SHP77 (cell line): ENCODE results near the gene NAE1.
A peak's percentile ranks its signal among the peaks of the same experiment; 100 is the strongest.

Experiments
- DNase-seq, 2 experiments: peaks; one replicate each; lab custom pipeline; 2025; lab: John Stamatoyannopoulos, UW

Gene NAE1

DNA sequence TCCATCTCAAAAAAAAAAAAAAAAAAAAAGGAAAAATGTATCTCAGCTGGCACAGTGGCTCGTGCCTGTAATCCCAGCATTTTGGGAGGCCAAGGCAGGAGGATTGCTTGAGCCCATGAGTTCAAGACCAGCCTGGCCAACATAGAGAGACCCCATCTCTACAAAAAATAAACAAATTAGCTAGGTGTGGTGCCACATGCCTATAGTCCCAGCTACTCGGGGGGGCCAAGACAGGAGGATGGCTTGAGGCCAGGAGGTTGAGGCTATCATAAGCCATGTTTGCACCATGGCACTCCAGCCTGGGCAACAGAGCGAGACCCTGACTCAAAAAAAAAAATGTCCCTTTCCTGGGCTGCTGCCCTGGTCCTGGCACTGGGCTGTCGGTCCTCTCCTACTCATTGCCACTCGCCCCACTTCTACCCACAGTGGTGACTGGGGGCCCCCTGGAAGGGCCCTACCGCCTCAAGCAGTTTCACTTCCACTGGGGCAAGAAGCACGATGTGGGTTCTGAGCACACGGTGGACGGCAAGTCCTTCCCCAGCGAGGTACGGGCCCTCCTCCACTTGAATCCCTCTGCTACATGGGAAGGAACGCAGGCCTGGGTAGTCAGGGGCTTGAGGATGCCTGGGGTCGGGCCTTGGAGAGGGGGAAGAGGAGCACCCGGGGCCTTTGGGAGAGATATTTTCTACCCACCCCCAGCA lies 19.5 kb upstream of the NAE1 start:
- DNase-seq, result no peak

DNA sequence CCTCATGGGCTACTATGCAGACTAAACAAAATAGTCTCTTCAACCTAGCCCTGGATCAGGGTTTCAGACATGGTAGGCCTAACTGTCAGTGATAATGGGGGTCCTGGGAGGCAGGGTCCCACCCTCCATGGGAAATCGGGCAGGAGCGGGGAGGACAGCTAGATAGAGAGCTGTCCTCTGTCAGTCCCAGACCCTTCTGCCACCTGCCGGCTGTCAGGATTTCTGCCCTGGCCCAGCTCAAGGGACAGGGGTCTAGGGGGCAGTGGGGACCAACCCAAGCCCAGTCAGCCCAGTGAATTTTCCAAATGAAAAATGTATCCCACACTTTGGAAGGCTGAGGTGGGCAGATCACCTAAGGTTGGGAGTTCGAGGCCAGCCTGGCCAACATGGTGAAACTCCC lies 18.8 kb upstream of the NAE1 start:
- DNase-seq, result no peak

DNA sequence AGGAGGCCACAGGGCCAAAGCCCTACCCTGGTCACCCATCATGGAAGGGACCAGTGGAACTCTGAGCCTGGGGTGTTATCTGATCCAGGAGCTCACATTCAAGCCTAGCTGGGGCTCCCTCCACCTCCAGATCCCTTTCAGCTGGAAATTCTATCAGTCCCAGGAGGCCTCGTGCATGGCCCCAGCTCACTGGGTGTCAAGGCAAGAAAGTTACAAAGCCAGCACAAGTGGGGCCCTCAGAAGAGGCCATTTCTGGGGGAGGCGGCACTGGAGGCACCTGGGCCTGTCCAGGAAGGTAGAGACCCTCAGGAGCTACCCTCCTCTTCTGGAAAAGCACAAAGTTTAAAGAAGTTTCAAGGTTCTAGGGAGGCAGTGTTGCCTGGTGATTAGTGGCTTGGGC lies 18.2 kb upstream of the NAE1 start:
- DNase-seq, result no peak

DNA sequence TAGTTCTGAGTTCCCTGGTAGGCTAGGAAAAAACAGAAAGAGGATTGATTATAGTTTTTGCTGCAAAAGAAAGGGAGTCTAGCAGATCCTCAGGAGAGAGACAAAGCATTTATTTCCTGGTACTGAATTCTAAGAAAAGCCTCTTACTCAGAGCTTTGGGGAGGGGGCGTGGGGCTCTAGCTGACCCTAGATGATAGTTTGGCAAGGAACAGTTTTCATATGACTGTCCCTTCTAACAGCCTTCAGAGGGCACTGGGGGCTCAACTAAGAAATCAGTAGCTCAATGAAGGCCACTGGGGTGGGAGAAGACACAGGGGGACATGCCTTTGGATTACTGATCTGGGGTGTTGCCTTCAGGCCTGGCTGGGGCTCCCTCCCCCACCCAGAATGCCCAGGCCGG lies 17.4 kb upstream of the NAE1 start:
- no peak for DNase-seq

DNA sequence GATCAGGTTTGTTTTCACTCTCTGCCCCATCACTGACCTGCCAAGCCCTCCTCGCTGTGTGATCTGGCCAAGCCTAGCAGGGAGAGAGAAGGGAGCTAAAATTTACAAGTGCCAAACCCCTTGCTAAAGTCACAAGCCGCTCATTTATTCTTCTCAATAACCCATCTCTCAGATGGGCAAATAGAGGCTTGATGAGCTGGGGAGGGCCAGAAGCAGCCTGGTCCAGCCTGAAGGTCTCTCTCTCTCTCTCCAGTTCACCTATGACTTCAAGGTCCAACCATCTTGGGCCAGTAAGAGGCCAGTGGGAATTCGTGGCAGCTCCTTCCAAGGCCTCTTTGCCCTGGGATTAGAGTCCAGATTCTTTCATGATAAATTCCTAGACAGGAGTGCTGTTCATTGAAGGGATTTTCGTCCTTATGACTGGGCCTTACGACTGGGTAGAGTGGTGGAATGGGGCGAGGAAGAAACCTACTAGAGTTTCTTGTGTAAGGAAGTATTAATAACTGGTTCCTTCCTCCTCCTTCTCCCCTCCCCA lies 16.8 kb upstream of the NAE1 start:
- DNase-seq, result no peak

DNA sequence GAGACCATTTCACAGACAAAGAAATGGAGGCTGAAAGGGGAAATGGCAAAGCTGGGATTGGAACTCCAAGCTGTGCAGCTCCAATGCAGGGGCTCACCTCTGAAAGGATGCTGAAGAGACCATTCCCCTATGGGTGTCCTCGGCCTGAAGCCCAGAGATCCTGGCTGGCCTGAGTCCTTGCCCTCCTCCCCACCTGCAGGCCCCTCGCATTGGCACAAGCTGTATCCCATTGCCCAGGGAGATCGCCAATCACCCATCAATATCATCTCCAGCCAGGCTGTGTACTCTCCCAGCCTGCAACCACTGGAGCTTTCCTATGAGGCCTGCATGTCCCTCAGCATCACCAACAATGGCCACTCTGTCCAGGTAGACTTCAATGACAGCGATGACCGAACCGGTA lies 16.1 kb upstream of the NAE1 start:
- DNase-seq, result no peak

GRCh38 chr16:66846266-66846665 lies 15.5 kb upstream of the NAE1 start:
- no peak for DNase-seq

GRCh38 chr16:66845791-66846221 lies 15.0 kb upstream of the NAE1 start:
- no peak for DNase-seq

GRCh38 chr16:66845080-66845410 lies 14.3 kb upstream of the NAE1 start:
- no peak for DNase-seq

DNA sequence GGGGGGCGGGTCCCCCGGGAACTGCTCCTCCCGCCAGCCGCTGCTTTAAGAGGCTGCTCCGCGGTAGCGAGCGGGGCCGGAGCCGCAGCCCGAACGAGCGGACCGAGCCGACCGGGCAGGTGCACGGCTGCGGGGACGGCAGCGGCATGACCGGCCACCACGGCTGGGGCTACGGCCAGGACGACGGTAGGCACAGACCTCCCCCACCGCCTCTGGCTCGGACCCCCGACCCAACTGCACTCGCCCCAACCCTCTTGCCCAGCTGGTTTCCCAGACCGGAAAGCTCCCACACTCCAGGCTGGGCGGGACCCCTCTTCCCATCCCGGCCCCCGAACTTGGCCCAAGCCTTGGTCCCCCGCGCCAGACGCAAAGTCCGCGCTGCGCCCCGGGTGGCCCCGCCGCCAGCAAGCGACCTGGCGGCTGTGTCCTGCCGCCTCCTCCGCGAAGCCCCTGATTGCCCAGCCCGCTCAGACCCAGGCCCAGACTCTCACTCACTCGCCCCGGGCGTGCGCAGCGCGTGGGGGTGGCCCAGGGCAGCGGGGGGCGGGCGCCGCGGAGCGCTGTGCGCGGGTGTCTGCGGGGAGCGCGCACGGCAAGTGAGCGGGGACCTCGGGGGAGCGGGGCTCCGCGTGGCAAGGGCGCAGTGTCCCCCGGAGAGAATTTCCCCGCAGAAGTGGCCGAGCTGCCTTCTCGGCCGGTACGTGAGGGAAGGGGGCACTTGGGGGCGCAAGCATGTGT lies 13.7 kb upstream of the NAE1 start, which contains the start of gene CA7:
TSS of gene CA7 (plus strand) at position 73 of the 738 bp plus-strand sequence. CDS start at position 147, 74 bp downstream.
- no peak for DNase-seq

- no peak for DNase-seq
These were observed 13.2 kb upstream of the NAE1 start for GRCh38 chr16:66844009-66844341.

- DNase-seq, result no peak
These were observed 12.4 kb upstream of the NAE1 start for GRCh38 chr16:66843191-66843590.

- DNase-seq, result peak in 1 of 2 experiments; percentile 6
These were observed 12.0 kb upstream of the NAE1 start for GRCh38 chr16:66842765-66843164.

GRCh38 chr16:66841366-66841765 lies 10.6 kb upstream of the NAE1 start:
- DNase-seq, result no peak

DNA sequence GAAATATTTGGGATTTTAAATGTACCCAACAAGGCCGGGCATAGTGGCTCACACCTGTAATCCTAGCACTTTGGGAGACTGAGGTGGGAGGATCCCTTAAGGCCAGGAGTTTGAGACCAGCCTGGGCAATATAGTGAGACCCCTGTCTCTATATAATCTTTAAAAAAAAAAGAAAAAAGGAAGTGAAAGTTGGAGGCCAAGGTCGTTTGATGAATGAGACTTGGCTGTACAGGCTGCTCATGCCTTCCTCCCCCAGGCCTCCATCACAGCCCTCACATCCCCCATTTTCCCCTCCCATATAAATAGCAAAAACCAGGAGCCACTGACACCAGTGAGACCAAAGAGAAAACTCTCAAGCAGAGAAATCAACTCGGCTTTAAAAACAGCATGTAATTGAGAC lies 10.1 kb upstream of the NAE1 start:
- no peak for DNase-seq

DNA sequence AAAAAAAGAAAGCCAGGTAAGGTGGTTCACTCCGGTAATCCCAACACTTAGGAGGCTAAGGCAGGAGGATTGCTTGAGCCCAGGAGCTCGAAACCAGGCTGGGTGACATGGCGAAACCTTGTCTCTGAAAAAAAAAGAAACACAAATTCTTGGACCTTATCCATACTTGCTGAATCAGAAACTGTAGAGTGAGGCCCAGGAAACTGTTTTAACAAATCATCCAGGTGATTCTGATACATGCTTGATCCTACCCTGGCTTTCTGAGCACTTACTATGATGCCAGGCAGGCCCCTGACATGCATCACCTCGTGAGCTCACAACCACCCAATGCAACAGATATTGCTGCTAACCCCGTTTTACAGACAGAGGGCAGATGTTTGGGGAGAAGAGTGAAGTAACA lies 4.0 kb upstream of the NAE1 start:
- no peak for DNase-seq

DNA sequence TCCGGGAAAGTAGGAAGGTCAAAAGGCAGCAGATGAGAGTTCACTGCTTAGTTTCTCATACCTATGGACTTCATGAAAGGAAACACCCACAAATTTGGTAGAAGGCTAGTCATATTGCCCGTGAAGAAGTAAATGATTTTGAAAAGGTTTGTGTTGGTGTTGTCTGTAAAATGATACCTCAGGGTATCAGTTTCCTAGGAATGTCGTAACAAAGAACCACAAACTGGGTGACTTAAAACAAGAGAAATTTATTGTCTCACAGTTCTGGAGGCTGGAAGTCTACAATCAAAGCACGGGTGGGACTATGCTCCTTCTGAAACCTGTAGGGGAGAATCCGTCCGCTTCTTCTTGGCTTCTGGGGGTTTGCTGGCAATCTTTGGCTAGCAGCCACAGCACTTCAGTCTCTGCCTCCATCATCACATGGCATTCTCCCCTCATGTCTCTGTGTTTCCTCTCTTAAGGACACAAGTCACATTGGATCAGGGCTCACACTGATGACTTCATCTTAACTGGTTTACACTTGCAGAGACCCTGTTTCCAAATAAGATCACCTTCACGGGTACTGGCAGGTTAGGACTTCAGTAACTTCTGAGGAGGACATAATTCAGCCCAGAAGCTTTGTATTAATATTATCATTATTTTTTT lies 2.0 kb upstream of the NAE1 start:
- DNase-seq, result no peak

GRCh38 chr16:66832190-66832589 lies 1.4 kb upstream of the NAE1 start:
- no peak for DNase-seq

DNA sequence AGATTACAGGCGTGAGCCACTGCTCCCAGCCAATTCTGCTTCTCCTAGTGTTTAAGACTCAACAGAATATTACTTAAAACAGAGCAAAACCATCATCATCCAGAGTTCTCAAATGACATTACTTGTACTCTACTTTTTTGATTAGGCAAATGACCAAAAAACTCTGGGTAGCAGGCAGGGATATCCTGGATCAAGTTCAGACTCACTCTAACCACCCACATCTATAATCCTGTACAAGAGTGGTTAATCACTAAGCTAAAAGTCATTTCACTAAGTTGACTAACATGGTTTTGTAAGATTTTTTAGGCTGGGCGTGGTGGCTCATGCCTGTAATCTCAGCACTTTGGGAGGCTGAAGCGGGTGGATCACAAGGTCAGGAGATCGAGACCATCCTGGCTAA lies 6.8 kb downstream of the NAE1 start:
- DNase-seq, result no peak

DNA sequence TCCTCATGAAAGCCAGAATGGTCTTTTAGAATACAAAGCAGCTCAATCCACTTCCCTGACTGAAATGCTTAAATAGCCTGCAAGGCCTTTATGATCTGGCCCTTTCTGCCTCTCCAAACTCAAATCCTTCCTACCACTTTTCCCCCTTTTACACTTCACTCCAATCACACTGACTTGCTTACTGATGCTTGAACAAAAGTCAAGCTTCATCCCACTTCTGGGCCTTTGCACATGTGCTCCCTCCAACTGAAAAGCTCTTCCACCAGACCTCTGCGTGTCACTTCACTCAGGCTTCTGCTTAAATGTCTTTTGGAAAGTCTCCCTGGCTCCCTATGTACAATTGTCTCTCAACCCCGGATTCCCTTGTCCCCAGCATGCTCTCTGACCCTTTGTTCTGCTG lies 16.0 kb downstream of the NAE1 start:
- no peak for DNase-seq

GRCh38 chr16:66811043-66811442 lies 19.7 kb downstream of the NAE1 start:
- no peak for DNase-seq

- DNase-seq, result no peak
These were observed 20.4 kb downstream of the NAE1 start for GRCh38 chr16:66810391-66810790.

GRCh38 chr16:66809765-66810164 lies 21.0 kb downstream of the NAE1 start:
- no peak for DNase-seq
